Measurements from ENCODE around the gene TSNAXIP1. TPM values are rescaled to one million over a fixed set of nuclear protein-coding genes. Genes with fewer than 3 reads are reported as not detected.

TSNAXIP1 gene
- total and polyA plus RNA-seq, 4 donors = 0.09 to 1.5 (median 0.69) TPM

DNA sequence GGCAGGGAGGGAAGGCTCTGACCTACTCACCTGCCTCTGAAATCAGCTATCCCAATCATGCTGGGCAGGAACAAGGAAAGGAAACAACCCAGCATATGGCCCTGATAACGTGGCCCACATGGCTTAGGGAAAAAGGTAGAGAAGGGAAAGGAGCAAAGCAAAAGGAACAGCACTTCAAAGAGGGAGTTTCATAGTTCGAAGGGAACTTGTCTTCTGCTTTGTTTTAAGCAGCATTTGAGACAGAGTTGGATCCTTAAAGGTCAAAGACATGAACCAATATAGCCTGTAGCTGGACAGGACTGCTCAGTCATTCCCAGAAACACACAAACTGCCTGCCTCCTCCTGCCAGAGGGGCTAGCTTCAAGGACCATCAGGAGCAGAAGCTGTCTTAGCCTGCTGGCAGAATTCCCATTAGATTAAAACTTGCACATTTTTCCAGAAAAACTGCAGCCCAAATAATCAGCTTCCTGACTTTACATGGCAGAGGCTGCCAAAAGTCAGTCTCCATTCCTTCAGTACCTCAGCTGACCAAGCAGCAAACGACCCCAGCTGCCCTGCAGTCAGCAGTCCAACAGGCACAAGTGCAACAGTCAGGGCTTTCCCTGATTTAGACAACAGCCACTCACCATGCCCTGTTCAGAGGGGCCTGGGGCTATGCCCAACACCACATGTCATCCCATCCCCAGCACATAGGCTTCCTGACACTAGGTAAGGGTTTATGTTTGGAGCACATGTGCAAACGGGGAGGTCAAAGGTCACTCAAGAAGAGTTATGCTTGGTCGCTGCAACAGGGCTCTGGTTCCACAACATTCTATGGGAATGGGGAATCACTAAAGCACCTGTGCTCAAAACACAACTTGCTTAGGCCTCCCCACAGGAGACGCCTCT, 32.9 kb upstream of the TSNAXIP1 start (continued):
- TF ChIP-seq, protein P1, sequence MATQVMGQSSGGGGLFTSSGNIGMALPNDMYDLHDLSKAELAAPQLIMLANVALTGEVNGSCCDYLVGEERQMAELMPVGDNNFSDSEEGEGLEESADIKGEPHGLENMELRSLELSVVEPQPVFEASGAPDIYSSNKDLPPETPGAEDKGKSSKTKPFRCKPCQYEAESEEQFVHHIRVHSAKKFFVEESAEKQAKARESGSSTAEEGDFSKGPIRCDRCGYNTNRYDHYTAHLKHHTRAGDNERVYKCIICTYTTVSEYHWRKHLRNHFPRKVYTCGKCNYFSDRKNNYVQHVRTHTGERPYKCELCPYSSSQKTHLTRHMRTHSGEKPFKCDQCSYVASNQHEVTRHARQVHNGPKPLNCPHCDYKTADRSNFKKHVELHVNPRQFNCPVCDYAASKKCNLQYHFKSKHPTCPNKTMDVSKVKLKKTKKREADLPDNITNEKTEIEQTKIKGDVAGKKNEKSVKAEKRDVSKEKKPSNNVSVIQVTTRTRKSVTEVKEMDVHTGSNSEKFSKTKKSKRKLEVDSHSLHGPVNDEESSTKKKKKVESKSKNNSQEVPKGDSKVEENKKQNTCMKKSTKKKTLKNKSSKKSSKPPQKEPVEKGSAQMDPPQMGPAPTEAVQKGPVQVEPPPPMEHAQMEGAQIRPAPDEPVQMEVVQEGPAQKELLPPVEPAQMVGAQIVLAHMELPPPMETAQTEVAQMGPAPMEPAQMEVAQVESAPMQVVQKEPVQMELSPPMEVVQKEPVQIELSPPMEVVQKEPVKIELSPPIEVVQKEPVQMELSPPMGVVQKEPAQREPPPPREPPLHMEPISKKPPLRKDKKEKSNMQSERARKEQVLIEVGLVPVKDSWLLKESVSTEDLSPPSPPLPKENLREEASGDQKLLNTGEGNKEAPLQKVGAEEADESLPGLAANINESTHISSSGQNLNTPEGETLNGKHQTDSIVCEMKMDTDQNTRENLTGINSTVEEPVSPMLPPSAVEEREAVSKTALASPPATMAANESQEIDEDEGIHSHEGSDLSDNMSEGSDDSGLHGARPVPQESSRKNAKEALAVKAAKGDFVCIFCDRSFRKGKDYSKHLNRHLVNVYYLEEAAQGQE (IDR thresholded peaks at IDR 0.05) = no peak

DNA sequence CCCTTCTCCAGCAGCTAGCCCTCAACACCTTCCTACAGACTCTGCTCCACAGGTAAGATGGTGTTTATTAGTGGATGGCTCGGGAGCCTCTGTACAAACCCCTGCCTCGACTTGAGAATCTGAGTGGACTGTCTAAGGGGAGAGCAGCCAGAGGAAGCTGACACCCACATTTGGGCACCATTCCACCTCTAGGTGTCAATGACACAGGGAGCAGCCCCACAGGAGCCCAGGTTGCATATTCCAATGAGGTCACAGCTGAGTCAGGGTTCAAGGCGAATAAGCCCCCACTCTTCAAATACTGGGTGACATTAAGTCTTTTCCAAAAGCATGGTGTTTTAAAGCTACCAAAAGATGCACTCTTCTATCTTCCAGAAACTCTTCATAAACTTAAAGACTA, 32.2 kb upstream of the TSNAXIP1 start:
- WGBS = 29% methylated on average over 3 of the region's 3 CpGs
- H3K36me3 ChIP-seq (ENCODE audit: control insufficient read depth in 4 of 4, insufficient read depth in 3 of 4, low read depth in 1 of 4, low read length in 3 of 4) = no peaks in the 10 kb centered on the region
- peaks cover 17 to 63% (median 51%) of the 10 kb centered on the region in 4 donors for H3K4me1 ChIP-seq (ENCODE audit: control insufficient read depth in 4 of 4, insufficient read depth in 4 of 4, low read length in 3 of 4)
- DNase-seq (ENCODE audit: low spot score) = no peak
- TF ChIP-seq HNF4A (conservative IDR thresholded peaks at IDR 0.05) (peak; percentile 71 to 83), YY1 (IDR thresholded peaks at IDR 0.05) (peak; percentile 20), NR2F2 (IDR thresholded peaks at IDR 0.05) (no peak), GABPA (IDR thresholded peaks at IDR 0.05 in 1 of 2, conservative IDR thresholded peaks at IDR 0.05 in 1 of 2) (peak in 1 of 2 donors; percentile 45), TAF1 (conservative IDR thresholded peaks at IDR 0.05) (no peak), RAD21 (IDR thresholded peaks at IDR 0.05) (peak; percentile 15 to 33), RXRA (IDR thresholded peaks at IDR 0.05) (peak; percentile 99), FOXA2 (IDR thresholded peaks at IDR 0.05) (peak; percentile 34), EGR1 (IDR thresholded peaks at IDR 0.05; ENCODE audit: low read depth in 2 of 2) (peak in 1 of 2 donors; percentile 35), JUND (IDR thresholded peaks at IDR 0.05) (peak; percentile 85 to 95), HNF4G (IDR thresholded peaks at IDR 0.05) (no peak), FOXA1 (IDR thresholded peaks at IDR 0.05) (peak; percentile 19), SP1 (IDR thresholded peaks at IDR 0.05) (peak; percentile 53)
- TF ChIP-seq, protein P1 (IDR thresholded peaks at IDR 0.05) = peak; percentile 37
- TF ChIP-seq, protein P2, sequence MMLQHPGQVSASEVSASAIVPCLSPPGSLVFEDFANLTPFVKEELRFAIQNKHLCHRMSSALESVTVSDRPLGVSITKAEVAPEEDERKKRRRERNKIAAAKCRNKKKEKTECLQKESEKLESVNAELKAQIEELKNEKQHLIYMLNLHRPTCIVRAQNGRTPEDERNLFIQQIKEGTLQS (IDR thresholded peaks at IDR 0.05) = peak; percentile 79
- TF ChIP-seq, protein P3, sequence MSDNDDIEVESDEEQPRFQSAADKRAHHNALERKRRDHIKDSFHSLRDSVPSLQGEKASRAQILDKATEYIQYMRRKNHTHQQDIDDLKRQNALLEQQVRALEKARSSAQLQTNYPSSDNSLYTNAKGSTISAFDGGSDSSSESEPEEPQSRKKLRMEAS (IDR thresholded peaks at IDR 0.05) = peak; percentile 65
- TF ChIP-seq, protein P4, sequence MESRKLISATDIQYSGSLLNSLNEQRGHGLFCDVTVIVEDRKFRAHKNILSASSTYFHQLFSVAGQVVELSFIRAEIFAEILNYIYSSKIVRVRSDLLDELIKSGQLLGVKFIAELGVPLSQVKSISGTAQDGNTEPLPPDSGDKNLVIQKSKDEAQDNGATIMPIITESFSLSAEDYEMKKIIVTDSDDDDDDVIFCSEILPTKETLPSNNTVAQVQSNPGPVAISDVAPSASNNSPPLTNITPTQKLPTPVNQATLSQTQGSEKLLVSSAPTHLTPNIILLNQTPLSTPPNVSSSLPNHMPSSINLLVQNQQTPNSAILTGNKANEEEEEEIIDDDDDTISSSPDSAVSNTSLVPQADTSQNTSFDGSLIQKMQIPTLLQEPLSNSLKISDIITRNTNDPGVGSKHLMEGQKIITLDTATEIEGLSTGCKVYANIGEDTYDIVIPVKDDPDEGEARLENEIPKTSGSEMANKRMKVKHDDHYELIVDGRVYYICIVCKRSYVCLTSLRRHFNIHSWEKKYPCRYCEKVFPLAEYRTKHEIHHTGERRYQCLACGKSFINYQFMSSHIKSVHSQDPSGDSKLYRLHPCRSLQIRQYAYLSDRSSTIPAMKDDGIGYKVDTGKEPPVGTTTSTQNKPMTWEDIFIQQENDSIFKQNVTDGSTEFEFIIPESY (IDR thresholded peaks at IDR 0.05) = no peak
- TF ChIP-seq, protein P5, sequence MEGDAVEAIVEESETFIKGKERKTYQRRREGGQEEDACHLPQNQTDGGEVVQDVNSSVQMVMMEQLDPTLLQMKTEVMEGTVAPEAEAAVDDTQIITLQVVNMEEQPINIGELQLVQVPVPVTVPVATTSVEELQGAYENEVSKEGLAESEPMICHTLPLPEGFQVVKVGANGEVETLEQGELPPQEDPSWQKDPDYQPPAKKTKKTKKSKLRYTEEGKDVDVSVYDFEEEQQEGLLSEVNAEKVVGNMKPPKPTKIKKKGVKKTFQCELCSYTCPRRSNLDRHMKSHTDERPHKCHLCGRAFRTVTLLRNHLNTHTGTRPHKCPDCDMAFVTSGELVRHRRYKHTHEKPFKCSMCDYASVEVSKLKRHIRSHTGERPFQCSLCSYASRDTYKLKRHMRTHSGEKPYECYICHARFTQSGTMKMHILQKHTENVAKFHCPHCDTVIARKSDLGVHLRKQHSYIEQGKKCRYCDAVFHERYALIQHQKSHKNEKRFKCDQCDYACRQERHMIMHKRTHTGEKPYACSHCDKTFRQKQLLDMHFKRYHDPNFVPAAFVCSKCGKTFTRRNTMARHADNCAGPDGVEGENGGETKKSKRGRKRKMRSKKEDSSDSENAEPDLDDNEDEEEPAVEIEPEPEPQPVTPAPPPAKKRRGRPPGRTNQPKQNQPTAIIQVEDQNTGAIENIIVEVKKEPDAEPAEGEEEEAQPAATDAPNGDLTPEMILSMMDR (IDR thresholded peaks at IDR 0.05; ENCODE audit: low read depth, low read length, missing input control) = no peak
- peak overlapping the region; percentile 81 to 82 for H3K27ac ChIP-seq (ENCODE audit: low read depth in 1 of 2, low read length in 2 of 2)
- H3K4me3 ChIP-seq (ENCODE audit: low read depth in 1 of 3, low read length in 3 of 3) = no peak overlapping the region
- H3K9me3 ChIP-seq (ENCODE audit: control insufficient read depth in 4 of 4, low read length in 3 of 4) = no peaks in the 10 kb centered on the region
- H3K9ac ChIP-seq (ENCODE audit: low read depth in 1 of 2, low read length in 2 of 2) = peak overlapping the region in 1 of 2 donors; percentile 33
- H3K27me3 ChIP-seq (ENCODE audit: control insufficient read depth in 4 of 4, insufficient read depth in 4 of 4, low read length in 3 of 4) = no peaks in the 10 kb centered on the region
